HG03060 (cell line): ENCODE data around the gene NDUFS6.
"Not testable (repeated sequence)": the region's sequence is repeated elsewhere in the genome, so short reads cannot be mapped to it uniquely, and the experiment has no call there.

Experiments
- ATAC-seq: cut with Tn5 transposase; IDR thresholded peaks from one replicate; pipeline ENCODE4 v1.9.1; 2021; ENCODE audit warnings: low read depth, moderate number of reproducible peaks; ENCODE audit not compliant: unreplicated experiment

The NDUFS6 gene

GRCh38 chr5:1810581-1811101 lies 9.4 kb downstream of the NDUFS6 start:
- ATAC-seq, result no peak

- ATAC-seq, result no peak
These were observed 13.2 kb downstream of the NDUFS6 start for GRCh38 chr5:1814183-1815020.

- ATAC-seq, result no peak
These were observed 14.0 kb downstream of the NDUFS6 start for GRCh38 chr5:1815071-1815786.

GRCh38 chr5:1815881-1816292 lies 14.7 kb downstream of the NDUFS6 start:
- ATAC-seq, result no peak

GRCh38 chr5:1816495-1817089 lies 15.4 kb downstream of the NDUFS6 start:
- ATAC-seq, result not testable (repeated sequence)

GRCh38 chr5:1817261-1818043 lies 16.2 kb downstream of the NDUFS6 start:
- no peak for ATAC-seq

- ATAC-seq, result no peak
These were observed 17.6 kb downstream of the NDUFS6 start for GRCh38 chr5:1818784-1819183.

GRCh38 chr5:1819458-1819857 lies 18.3 kb downstream of the NDUFS6 start:
- ATAC-seq, result no peak

GRCh38 chr5:1820381-1820780 lies 19.2 kb downstream of the NDUFS6 start:
- ATAC-seq, result no peak

GRCh38 chr5:1820926-1821325 lies 19.7 kb downstream of the NDUFS6 start:
- no peak for ATAC-seq

- ATAC-seq, result no peak
These were observed 20.7 kb downstream of the NDUFS6 start for GRCh38 chr5:1821862-1822261.

GRCh38 chr5:1823381-1824034 lies 22.3 kb downstream of the NDUFS6 start:
- ATAC-seq, result no peak

- ATAC-seq, result no peak
These were observed 23.1 kb downstream of the NDUFS6 start for GRCh38 chr5:1824109-1824821.

- ATAC-seq, result no peak
These were observed 24.0 kb downstream of the NDUFS6 start for GRCh38 chr5:1824903-1825841.

- no peak for ATAC-seq
These were observed 25.2 kb downstream of the NDUFS6 start for GRCh38 chr5:1826235-1826980.

GRCh38 chr5:1827025-1827885 lies 26.0 kb downstream of the NDUFS6 start:
- ATAC-seq, result no peak
